Neural crest cell (in vitro differentiated cells): ENCODE measurements around the gene MYH14. TPM values are rescaled to one million over a fixed set of nuclear protein-coding genes. Genes with fewer than 3 reads are reported as not detected.
"Not testable (repeated sequence)": the region's sequence is repeated elsewhere in the genome, so short reads cannot be mapped to it uniquely, and the experiment has no call there.

Experiments used
- DNase-seq: peaks from one replicate; pipeline ENCODE4 v3.0.0; 2021; ENCODE audit warnings: low read depth, mixed read lengths, low spot score
- H3K27ac Mint-ChIP-seq: one replicate; pipeline ENCODE4 v1.8.0; 2021; ENCODE audit warnings: mild to moderate bottlenecking, mixed read lengths; ENCODE audit not compliant: unreplicated experiment
- H3K27me3 Mint-ChIP-seq: 2 replicates; pipeline ENCODE4 v1.8.0; 2021; ENCODE audit warnings: low read depth, mild to moderate bottlenecking, mixed read lengths
- H3K36me3 Mint-ChIP-seq: 2 replicates; pipeline ENCODE4 v1.8.0; 2021; ENCODE audit warnings: low read depth, mild to moderate bottlenecking, mixed read lengths
- H3K4me1 Mint-ChIP-seq: 2 replicates; pipeline ENCODE4 v1.8.0; 2021; ENCODE audit warnings: mixed read lengths
- H3K4me3 Mint-ChIP-seq: one replicate; pipeline ENCODE4 v1.8.0; 2021; ENCODE audit warnings: mild to moderate bottlenecking, mixed read lengths
- H3K9me3 Mint-ChIP-seq: 2 replicates; pipeline ENCODE4 v1.8.0; 2021; ENCODE audit warnings: mixed read lengths
- total RNA-seq: library from RNA; stranded (reverse); gene quantifications from 2 replicates; pipeline ENCODE4 v1.2.1, GENCODE V29; 2021
- TF ChIP-seq, protein P1 (sequence below): fragments of 200-600 bp; sonication (generic); conservative IDR thresholded peaks from 2 replicates; pipeline ENCODE4 v1.5.0; 2021; ENCODE audit warnings: antibody characterized with exemption, mild to moderate bottlenecking

The MYH14 gene
- total RNA-seq, 1 donor from 2014 or later: 4.7 TPM

DNA sequence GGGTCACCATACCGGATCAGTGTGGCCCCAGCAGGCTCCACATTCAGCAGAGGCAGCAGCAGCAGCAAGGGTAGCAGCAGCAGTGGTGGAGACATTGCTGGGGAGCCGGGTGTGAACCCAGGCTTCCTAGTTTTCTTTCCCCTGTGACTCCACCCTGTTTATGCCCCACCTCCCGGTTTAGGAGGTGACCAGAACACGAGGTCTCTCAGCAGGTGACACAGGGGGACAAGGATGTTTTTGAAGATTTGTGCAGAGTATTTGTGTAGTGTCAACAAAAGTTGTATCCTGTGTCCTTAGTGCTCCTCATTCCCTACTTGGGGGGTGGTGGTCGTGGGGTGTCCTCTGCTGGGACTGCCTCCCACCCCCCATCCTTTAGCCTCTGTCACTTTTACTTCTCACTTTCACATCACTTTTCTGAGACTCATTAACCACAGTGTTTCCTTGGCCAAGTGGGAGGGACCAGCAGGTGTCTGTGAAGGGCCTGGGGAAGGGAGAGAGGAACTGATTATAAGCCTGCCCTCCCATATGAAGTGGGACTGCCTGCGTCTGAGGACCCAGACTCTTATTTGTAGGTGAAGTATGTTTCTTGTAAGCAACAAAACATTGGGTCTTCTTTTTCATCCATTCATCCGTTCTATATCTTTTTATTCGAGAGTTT, 141.4 kb downstream of the MYH14 start:
- Mint-ChIP-seq H3K9me3 (peaks cover 2% of the 10 kb centered on the region), H3K36me3 (peaks cover 12% of the 10 kb centered on the region), H3K4me1 (no peaks in the 10 kb centered on the region), H3K4me3 (no peak overlapping the region), H3K27me3 (no peaks in the 10 kb centered on the region), H3K27ac (no peak overlapping the region)
- TF ChIP-seq, protein P1, sequence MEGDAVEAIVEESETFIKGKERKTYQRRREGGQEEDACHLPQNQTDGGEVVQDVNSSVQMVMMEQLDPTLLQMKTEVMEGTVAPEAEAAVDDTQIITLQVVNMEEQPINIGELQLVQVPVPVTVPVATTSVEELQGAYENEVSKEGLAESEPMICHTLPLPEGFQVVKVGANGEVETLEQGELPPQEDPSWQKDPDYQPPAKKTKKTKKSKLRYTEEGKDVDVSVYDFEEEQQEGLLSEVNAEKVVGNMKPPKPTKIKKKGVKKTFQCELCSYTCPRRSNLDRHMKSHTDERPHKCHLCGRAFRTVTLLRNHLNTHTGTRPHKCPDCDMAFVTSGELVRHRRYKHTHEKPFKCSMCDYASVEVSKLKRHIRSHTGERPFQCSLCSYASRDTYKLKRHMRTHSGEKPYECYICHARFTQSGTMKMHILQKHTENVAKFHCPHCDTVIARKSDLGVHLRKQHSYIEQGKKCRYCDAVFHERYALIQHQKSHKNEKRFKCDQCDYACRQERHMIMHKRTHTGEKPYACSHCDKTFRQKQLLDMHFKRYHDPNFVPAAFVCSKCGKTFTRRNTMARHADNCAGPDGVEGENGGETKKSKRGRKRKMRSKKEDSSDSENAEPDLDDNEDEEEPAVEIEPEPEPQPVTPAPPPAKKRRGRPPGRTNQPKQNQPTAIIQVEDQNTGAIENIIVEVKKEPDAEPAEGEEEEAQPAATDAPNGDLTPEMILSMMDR: no peak
- DNase-seq: no peak

DNA sequence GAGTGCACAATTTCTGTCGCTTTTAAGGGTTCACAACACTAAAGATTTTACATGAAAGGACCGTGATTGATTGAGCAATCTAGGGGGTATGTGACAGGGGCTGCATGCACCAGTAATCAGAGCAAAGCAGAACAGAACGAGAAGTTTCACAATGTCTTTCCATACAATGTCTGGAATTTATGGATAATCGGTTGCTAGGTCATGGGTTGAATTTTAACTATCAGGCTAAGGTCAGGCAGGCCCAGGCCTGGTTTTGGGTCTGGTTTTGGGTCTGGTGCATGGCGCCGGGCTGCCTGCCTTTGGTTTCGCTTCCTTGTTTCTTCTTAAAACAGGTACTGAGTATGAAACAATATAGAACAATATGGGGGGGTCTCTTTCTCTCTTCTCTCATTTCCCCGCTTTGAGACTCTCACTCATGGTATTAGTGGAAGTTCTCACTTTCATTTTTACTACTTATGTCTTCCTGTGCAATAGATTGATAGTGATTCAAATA, 143.7 kb downstream of the MYH14 start:
- H3K27me3 Mint-ChIP-seq: not testable (repeated sequence)

DNA sequence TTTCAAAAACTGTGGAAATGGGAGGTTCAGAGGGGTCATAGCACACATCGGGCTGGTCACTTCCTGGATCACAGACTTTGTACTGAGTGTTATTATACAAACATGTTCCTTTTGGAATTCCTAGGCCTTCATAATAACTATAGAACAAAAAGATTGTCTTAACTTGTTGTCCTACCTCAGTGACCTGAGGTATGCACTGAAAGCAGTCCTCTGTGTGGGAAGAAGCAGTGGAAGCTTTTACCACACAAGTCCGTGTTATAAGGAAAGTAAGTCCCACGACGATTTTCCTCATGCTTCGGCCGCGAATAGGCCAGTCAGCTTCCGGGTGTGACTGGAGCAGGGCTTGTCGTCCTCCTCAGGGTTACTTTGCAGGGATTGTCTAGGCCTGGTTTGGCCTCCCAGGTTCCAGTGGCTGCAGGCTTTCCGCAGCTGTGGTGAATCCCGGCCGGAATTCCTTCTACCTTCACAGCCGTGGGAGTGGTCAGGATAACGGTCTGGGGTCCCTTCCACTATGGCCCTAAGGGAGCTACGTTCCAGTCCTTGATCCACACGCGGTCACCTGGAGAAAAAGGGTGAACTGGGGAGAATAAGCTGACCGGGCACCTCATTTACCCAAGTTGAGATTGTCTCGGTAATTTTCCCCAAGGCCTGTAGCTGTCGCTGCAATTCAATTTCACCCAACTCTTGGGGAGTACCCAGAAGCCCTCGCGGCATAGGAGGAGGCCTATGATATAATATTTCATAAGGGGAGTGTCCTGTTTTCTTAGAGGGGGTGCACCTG, 146.0 kb downstream of the MYH14 start:
- Mint-ChIP-seq H3K27ac (no peak overlapping the region), H3K9me3 (no peaks in the 10 kb centered on the region), H3K4me1 (no peaks in the 10 kb centered on the region), H3K27me3 (no peaks in the 10 kb centered on the region), H3K36me3 (peaks cover 6% of the 10 kb centered on the region), H3K4me3 (no peak overlapping the region)
- DNase-seq: no peak
- TF ChIP-seq, protein P1: no peak

More for the DNA sequence above, 143.7 kb downstream of the MYH14 start:
- H3K36me3 Mint-ChIP-seq, H3K9me3 Mint-ChIP-seq, DNase-seq, H3K4me3 Mint-ChIP-seq, H3K4me1 Mint-ChIP-seq, H3K27ac Mint-ChIP-seq: not testable (repeated sequence)

DNA sequence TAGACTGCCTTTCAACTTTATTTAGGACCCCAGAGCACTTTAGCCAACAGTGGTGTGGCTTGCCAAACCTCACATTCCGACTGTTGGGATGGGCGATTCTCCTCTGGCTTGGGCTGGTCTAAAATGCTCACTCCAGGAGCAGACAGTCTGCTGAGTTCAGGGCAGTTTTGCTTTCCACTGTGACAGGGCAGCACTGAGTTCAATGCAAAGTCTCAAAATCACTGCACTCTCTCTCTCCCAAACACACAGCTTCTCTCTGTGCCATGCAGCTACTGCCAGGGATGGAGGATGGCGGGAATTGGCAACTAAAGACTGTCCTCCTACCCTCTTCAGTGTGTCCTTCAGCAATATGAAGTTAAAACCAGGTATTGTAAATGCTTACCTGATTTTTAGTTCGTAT, 148.8 kb downstream of the MYH14 start:
- Mint-ChIP-seq H3K9me3 (no peaks in the 10 kb centered on the region), H3K36me3 (no peaks in the 10 kb centered on the region), H3K4me1 (peaks cover 4% of the 10 kb centered on the region), H3K27ac (no peak overlapping the region), H3K4me3 (no peak overlapping the region), H3K27me3 (no peaks in the 10 kb centered on the region)
- TF ChIP-seq, protein P1: no peak
- DNase-seq: no peak

DNA sequence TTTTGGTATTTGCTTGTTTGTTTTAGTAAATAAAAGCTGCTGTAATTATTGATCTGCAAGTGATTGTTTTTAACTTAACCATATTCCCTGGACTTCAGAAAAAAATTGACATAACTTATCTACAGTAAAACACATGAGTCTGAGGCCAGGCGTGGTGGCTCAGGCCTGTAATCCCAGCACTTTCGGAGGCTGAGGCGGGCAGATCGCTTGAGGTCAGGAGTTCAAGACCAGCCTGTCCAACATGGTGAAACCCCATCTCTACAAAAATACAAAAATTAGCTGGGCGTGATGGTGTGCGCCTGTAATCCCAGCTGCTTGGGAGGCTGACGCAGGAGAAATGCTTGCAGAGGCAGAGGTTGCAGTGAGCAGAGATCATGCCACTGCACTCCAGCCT, 150.1 kb downstream of the MYH14 start:
- H3K36me3 Mint-ChIP-seq, H3K9me3 Mint-ChIP-seq, H3K4me3 Mint-ChIP-seq, H3K4me1 Mint-ChIP-seq, H3K27ac Mint-ChIP-seq, DNase-seq, H3K27me3 Mint-ChIP-seq: not testable (repeated sequence)

DNA sequence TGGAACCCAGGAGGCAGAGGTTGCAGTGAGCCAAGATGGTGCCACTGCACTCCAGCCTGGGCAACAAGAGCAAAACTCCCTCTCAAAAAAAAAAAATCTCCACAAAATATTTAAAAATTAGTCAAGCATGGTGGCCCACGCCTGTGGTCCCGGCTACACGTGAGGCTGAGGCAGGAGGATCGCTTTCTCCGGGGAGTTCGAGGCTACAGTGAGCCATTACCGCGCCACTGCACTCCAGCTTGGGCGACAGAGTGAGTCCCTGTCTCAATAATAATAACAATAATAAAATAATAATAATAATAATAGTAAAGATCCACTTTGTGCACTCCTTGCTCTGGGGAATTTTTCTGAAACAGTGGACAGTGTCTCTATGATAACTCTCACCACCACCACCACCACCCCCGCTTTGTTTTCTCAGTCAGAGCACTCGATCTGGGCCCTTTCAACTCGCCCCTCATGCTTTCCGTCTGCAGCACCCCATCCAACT, 153.3 kb downstream of the MYH14 start:
- no peak overlapping the region for H3K4me3 Mint-ChIP-seq
- no peak for DNase-seq
- peaks cover 4% of the 10 kb centered on the region for H3K4me1 Mint-ChIP-seq
- peaks cover 9% of the 10 kb centered on the region for H3K9me3 Mint-ChIP-seq
- peaks cover 8% of the 10 kb centered on the region for H3K36me3 Mint-ChIP-seq
- TF ChIP-seq, protein P1: no peak
- peaks cover 5% of the 10 kb centered on the region for H3K27me3 Mint-ChIP-seq
- no peak overlapping the region for H3K27ac Mint-ChIP-seq
